Neural cell (in vitro differentiated cells): ENCODE measurements around the gene ASIP.

Experiments used
- CTCF ChIP-seq: fragments of 450-650 bp; IDR thresholded peaks from 2 replicates; pipeline ENCODE4 v1.5.1; 2014; ENCODE audit warnings: antibody characterized with exemption, mild to moderate bottlenecking, moderate library complexity; ENCODE audit not compliant: poor library complexity, severe bottlenecking
- EP300 ChIP-seq: fragments of 450-650 bp; conservative IDR thresholded peaks from 2 replicates; pipeline ENCODE4 v1.6.1; 2014; ENCODE audit warnings: antibody characterized with exemption, mild to moderate bottlenecking, moderate library complexity; ENCODE audit not compliant: poor library complexity, severe bottlenecking
- MXI1 ChIP-seq: fragments of 450-650 bp; conservative IDR thresholded peaks from 2 replicates; pipeline ENCODE4 v1.6.1; 2014; ENCODE audit warnings: antibody characterized with exemption, mild to moderate bottlenecking; ENCODE audit not compliant: poor library complexity, severe bottlenecking
- POLR2AphosphoS5 ChIP-seq: IDR thresholded peaks from 2 replicates; pipeline ENCODE4 v1.6.1; 2012
- RAD21 ChIP-seq: fragments of 450-650 bp; conservative IDR thresholded peaks from 2 replicates; pipeline ENCODE4 v1.6.1; 2014; ENCODE audit warnings: antibody characterized with exemption, mild to moderate bottlenecking, moderate library complexity
- REST ChIP-seq: IDR thresholded peaks from 2 replicates; pipeline ENCODE4 v1.6.1; 2012; ENCODE audit warnings: borderline replicate concordance
- TAF1 ChIP-seq: IDR thresholded peaks from 2 replicates; pipeline ENCODE4 v1.6.1; 2012; ENCODE audit warnings: low read depth

GRCh38 chr20:34237942-34238341, 3.3 kb upstream of the ASIP start:
- TF ChIP-seq CTCF (no peak), RAD21 (no peak), EP300 (no peak), POLR2AphosphoS5 (no peak), MXI1 (no peak), REST (no peak), TAF1 (no peak)
